T-helper 2 cell treated with Interferon-gamma antibody and Interleukin-4, amounts not matched to agents 100 ng/mL and 5 ng/mL, for 36 hours (primary cell): Measurements from ENCODE around the gene DDX20. TPM values are rescaled to one million over a fixed set of nuclear protein-coding genes. Genes with fewer than 3 reads are reported as not detected.

Source experiments
- intact Hi-C: fragments of 100-400 bp; cut with micrococcal nuclease; formaldehyde crosslinking; loops from one replicate; pipeline ENCODE4 v1.15.1; 2023
- total RNA-seq: library from RNA; stranded (reverse); gene quantifications from 2 replicates; pipeline ENCODE4 v1.2.3, GENCODE V29; 2022

DDX20 gene, protein sequence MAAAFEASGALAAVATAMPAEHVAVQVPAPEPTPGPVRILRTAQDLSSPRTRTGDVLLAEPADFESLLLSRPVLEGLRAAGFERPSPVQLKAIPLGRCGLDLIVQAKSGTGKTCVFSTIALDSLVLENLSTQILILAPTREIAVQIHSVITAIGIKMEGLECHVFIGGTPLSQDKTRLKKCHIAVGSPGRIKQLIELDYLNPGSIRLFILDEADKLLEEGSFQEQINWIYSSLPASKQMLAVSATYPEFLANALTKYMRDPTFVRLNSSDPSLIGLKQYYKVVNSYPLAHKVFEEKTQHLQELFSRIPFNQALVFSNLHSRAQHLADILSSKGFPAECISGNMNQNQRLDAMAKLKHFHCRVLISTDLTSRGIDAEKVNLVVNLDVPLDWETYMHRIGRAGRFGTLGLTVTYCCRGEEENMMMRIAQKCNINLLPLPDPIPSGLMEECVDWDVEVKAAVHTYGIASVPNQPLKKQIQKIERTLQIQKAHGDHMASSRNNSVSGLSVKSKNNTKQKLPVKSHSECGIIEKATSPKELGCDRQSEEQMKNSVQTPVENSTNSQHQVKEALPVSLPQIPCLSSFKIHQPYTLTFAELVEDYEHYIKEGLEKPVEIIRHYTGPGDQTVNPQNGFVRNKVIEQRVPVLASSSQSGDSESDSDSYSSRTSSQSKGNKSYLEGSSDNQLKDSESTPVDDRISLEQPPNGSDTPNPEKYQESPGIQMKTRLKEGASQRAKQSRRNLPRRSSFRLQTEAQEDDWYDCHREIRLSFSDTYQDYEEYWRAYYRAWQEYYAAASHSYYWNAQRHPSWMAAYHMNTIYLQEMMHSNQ
- 17.5 and 18.9 TPM in 2 replicates for total RNA-seq

GRCh38 chr1:111755331-111756123 is at the start of gene DDX20:
TSS of gene DDX20 (plus strand) at chr1:111755901. CDS start at chr1:111755925, 24 bp downstream.
- intact Hi-C loops: loop anchor here (1.0 to 10.0 kb wide), 10 partner anchors 16 to 881 kb away; partner anchors contain the start of genes ATP5PB, CD53, INKA2 and LRIF1

DNA sequence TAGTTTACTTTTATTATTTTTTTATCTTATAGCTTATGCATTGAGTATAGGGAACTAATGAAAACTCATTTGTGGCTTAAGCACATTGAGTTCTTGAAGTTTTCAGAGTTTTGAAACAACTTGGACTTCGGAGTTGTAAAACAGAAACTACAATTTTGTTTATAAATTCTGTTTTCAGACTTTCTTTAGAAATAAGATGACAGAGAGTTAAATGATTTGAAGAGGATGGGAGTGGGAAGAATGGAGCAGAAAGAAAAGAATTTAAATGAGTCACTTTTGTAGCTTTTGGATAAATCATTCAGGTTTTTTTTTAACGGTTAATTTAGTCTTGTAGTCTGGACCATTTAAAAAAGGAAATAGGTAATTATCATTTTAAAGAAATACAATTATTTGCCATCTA is 48.8 kb upstream of the DDX20 start:
- intact Hi-C loops: no loop called here

DNA sequence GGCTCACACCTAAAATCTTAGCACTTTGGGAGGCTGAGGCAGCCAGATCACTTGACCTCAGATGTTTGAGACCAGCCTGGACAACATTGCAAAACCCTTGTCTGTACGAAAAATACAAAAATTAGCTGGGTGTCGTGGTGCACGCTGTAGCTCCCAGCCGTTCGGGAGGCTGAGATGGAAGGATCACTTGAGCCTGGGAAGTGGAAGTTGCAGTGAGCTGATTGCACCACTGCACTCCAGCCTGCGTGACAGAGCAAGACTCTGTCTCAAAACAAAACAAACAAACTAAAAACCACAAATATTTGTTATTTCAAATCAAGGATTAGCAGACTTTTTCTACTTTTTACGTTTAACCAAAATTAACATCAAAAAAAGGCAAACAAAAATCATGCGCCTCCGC is 47.8 kb upstream of the DDX20 start:
- intact Hi-C loops: no loop called here

- intact Hi-C loops: no loop called here
Observed at GRCh38 chr1:111709986-111710385, 45.7 kb upstream of the DDX20 start.

DNA sequence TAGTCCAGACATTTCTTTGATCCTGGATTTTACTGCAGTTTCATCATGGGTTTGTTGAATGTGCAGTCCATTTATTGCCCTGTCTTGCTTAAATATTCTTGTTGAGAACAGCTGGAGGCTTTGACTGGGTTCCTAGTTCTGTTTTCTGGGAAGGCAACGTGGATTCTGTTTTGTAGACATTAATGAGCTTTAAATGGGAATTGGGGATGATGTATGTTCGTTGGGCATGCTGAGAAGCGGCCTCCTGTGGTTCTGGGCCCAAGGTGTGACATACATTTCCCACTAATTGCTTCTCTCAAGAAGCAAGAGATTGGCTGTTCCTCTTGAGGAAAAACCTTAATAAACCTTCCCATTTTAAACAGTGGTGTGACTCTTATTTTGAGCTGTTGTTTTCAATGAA is 39.4 kb upstream of the DDX20 start:
- intact Hi-C loops: loop anchor here (2.0 kb wide), 1 partner anchor 22 kb away; the partner anchor contains the start of gene INKA2

- intact Hi-C loops: loop anchor here (2.0 kb wide), 1 partner anchor 21 kb away; the partner anchor contains the start of gene INKA2
Observed at GRCh38 chr1:111717450-111717849, 38.3 kb upstream of the DDX20 start.

- intact Hi-C loops: no loop called here
Observed at GRCh38 chr1:111719135-111719534, 36.6 kb upstream of the DDX20 start.

GRCh38 chr1:111719674-111720132 is 36.0 kb upstream of the DDX20 start:
- intact Hi-C loops: no loop called here

GRCh38 chr1:111720274-111720976 is 35.3 kb upstream of the DDX20 start:
- intact Hi-C loops: no loop called here

GRCh38 chr1:111720977-111721786 is 34.5 kb upstream of the DDX20 start:
- intact Hi-C loops: no loop called here

- intact Hi-C loops: no loop called here
Observed at GRCh38 chr1:111723091-111723806, 32.5 kb upstream of the DDX20 start.

GRCh38 chr1:111723871-111724270 is 31.8 kb upstream of the DDX20 start:
- intact Hi-C loops: no loop called here

GRCh38 chr1:111725192-111725591 is 30.5 kb upstream of the DDX20 start:
- intact Hi-C loops: no loop called here

DNA sequence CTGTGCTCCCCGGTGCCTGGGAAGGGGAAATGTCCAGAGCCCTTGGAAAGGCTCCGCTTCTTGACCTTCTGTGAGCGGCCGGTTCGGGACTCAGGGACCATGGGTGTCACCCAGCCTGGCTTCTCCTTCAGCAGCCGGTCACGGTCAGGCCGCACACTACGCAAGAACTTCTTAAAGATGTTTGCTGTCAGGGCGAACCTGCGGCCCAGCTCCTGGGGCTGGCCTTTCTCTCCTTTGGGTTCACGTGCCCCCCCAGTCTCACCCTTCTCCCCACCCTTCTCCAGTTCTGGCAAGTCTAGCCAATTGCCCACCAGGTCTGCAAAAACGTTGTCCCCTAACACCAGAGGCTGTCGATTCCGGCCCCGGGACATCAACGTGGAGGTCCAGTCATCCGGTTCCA is 28.6 kb upstream of the DDX20 start:
- intact Hi-C loops: no loop called here

- intact Hi-C loops: no loop called here
Observed at GRCh38 chr1:111729271-111729921, 26.3 kb upstream of the DDX20 start.

- intact Hi-C loops: no loop called here
Observed at GRCh38 chr1:111729946-111730681, 25.6 kb upstream of the DDX20 start.

GRCh38 chr1:111730706-111731105 is 25.0 kb upstream of the DDX20 start:
- intact Hi-C loops: no loop called here

- intact Hi-C loops: no loop called here
Observed at GRCh38 chr1:111731956-111732355, 23.7 kb upstream of the DDX20 start.
